HFF-Myc (cell line): ENCODE results near the gene ZNF526.
A peak's percentile ranks its signal among the peaks of the same experiment; 100 is the strongest.

ENCODE experiments used
- DNase-seq: peaks from one replicate; pipeline ENCODE4 v3.0.0-alpha.2; 2011; ENCODE audit warnings: low read depth; ENCODE audit errors: extremely low read depth
- H3K4me3 ChIP-seq: replicated peaks from 2 replicates; pipeline ENCODE4 v1.5.1; 2011; ENCODE audit warnings: low read depth, mild to moderate bottlenecking, control low read depth, low read length
- CTCF ChIP-seq: IDR thresholded peaks from 2 replicates; pipeline ENCODE4 v1.5.1; 2012; ENCODE audit warnings: mild to moderate bottlenecking, low read depth, low read length, control low read depth; ENCODE audit errors: missing control alignments

ZNF526 gene

GRCh38 chr19:42219812-42220750 lies at the start of gene ZNF526:
ZNF526 (plus strand) TSS chr19:42220312; CDS start chr19:42224404, 4,092 bp downstream.
- TF ChIP-seq CTCF: no peak
- DNase-seq: peak; percentile 93
- peak within 1 kb of the TSS; percentile 68 for H3K4me3 ChIP-seq

GRCh38 chr19:42170715-42171114 lies 49.4 kb upstream of the ZNF526 start:
- no peak for TF ChIP-seq CTCF
- H3K4me3 ChIP-seq: no peak overlapping the region
- no peak for DNase-seq

GRCh38 chr19:42172261-42172660 lies 47.9 kb upstream of the ZNF526 start:
- TF ChIP-seq CTCF: no peak
- no peak overlapping the region for H3K4me3 ChIP-seq
- DNase-seq: no peak

GRCh38 chr19:42173695-42174094 lies 46.4 kb upstream of the ZNF526 start:
- no peak overlapping the region for H3K4me3 ChIP-seq
- TF ChIP-seq CTCF: no peak
- no peak for DNase-seq

GRCh38 chr19:42174188-42174587 lies 45.9 kb upstream of the ZNF526 start:
- TF ChIP-seq CTCF: no peak
- DNase-seq: no peak
- H3K4me3 ChIP-seq: no peak overlapping the region

GRCh38 chr19:42174958-42175734 lies 45.0 kb upstream of the ZNF526 start:
- no peak overlapping the region for H3K4me3 ChIP-seq
- DNase-seq: no peak
- no peak for TF ChIP-seq CTCF
